HG03135 (cell line): Measurements from ENCODE around the gene PPP2R1B.
"Not testable (repeated sequence)": the region's sequence is repeated elsewhere in the genome, so short reads cannot be mapped to it uniquely, and the experiment has no call there.

ENCODE experiments used
- ATAC-seq: cut with Tn5 transposase; IDR thresholded peaks from one replicate; pipeline ENCODE4 v1.9.1; 2021; ENCODE audit warnings: mild to moderate bottlenecking, moderate library complexity; ENCODE audit not compliant: unreplicated experiment

The PPP2R1B gene

GRCh38 chr11:111729071-111729830, 36.9 kb downstream of the PPP2R1B start:
- no peak for ATAC-seq

- ATAC-seq: no peak
Observed at GRCh38 chr11:111727431-111727830, 38.8 kb downstream of the PPP2R1B start.

GRCh38 chr11:111726301-111726713, 39.9 kb downstream of the PPP2R1B start:
- ATAC-seq: no peak

GRCh38 chr11:111725621-111726020, 40.6 kb downstream of the PPP2R1B start:
- no peak for ATAC-seq

GRCh38 chr11:111724615-111725129, 41.5 kb downstream of the PPP2R1B start:
- ATAC-seq: no peak

GRCh38 chr11:111723595-111723994, 42.6 kb downstream of the PPP2R1B start:
- no peak for ATAC-seq

GRCh38 chr11:111722501-111722900, 43.7 kb downstream of the PPP2R1B start:
- no peak for ATAC-seq

- no peak for ATAC-seq
Observed at GRCh38 chr11:111720801-111721494, 45.2 kb downstream of the PPP2R1B start.

GRCh38 chr11:111719379-111719778, 46.8 kb downstream of the PPP2R1B start:
- ATAC-seq: no peak

- no peak for ATAC-seq
Observed at GRCh38 chr11:111718859-111719258, 47.3 kb downstream of the PPP2R1B start.

- ATAC-seq: no peak
Observed at GRCh38 chr11:111718436-111718835, 47.8 kb downstream of the PPP2R1B start.

GRCh38 chr11:111717660-111718059, 48.5 kb downstream of the PPP2R1B start:
- not testable (repeated sequence) for ATAC-seq

- ATAC-seq: no peak
Observed at GRCh38 chr11:111715142-111715816, 50.9 kb downstream of the PPP2R1B start.

GRCh38 chr11:111714522-111714921, 51.7 kb downstream of the PPP2R1B start:
- no peak for ATAC-seq

- no peak for ATAC-seq
Observed at GRCh38 chr11:111707691-111708067, 58.5 kb downstream of the PPP2R1B start.

GRCh38 chr11:111707039-111707690, 59.0 kb downstream of the PPP2R1B start:
- no peak for ATAC-seq

- ATAC-seq: no peak
Observed at GRCh38 chr11:111703576-111703975, 62.6 kb downstream of the PPP2R1B start.

GRCh38 chr11:111702623-111703022, 63.6 kb downstream of the PPP2R1B start:
- ATAC-seq: no peak

GRCh38 chr11:111700162-111700561, 66.0 kb downstream of the PPP2R1B start:
- no peak for ATAC-seq

GRCh38 chr11:111699579-111700156, 66.5 kb downstream of the PPP2R1B start:
- no peak for ATAC-seq
